ENCODE results near the gene ATAT1.
A peak's percentile ranks its signal among the peaks of the same experiment; 100 is the strongest.

Gene ATAT1

DNA sequence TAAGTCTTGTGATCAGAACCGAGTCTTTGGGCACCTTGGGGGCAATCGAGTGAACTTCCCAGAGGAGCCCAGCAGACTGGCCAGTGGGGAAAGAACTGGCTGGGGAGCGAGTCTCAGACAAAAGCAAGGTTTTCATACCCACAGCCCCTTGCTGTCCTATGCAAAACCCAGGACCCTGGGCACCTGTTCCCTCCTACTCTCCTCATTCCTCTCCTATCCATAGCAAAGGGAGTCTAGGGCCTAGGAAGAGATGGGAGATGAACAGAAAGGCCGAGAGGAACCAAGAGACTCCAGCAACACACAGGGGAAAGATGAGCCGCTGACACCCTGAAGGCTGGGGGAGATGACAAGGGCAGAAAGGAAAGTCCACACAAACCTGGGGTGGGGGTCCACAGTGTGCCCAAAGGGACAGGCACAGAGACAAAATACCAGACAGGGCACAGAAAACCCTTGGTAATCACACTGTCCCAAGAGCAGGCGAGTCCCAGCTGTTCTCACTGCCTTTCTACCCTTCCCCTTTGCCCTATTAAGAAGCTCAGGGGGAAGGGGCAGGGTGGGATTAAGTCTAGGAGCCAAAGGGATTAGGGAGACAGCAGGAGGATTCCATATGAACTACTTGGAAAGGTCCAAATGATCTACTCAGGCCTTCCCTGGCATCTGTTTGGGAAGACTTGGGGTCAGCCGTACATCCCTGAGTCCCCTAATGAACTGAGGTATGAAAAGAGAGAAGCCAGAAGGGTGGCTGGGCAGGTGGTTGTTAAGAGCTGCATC lies 53.3 kb downstream of the ATAT1 start:
- no peak for DNase-seq (ENCODE audit: low read depth)
- TF ChIP-seq CTCF (IDR thresholded peaks at IDR 0.05; ENCODE audit: low read depth, low read length, missing control alignments) = no peak
- H3K4me3 ChIP-seq (ENCODE audit: low read depth, low read length) = peak overlapping the region; percentile 75

GRCh38 chr6:30681766-30682142 lies 55.1 kb downstream of the ATAT1 start:
- no peak for TF ChIP-seq CTCF (IDR thresholded peaks at IDR 0.05; ENCODE audit: low read depth, low read length, missing control alignments)
- no peak for DNase-seq (ENCODE audit: low read depth)
- H3K4me3 ChIP-seq (ENCODE audit: low read depth, low read length) = peak overlapping the region; percentile 75

DNA sequence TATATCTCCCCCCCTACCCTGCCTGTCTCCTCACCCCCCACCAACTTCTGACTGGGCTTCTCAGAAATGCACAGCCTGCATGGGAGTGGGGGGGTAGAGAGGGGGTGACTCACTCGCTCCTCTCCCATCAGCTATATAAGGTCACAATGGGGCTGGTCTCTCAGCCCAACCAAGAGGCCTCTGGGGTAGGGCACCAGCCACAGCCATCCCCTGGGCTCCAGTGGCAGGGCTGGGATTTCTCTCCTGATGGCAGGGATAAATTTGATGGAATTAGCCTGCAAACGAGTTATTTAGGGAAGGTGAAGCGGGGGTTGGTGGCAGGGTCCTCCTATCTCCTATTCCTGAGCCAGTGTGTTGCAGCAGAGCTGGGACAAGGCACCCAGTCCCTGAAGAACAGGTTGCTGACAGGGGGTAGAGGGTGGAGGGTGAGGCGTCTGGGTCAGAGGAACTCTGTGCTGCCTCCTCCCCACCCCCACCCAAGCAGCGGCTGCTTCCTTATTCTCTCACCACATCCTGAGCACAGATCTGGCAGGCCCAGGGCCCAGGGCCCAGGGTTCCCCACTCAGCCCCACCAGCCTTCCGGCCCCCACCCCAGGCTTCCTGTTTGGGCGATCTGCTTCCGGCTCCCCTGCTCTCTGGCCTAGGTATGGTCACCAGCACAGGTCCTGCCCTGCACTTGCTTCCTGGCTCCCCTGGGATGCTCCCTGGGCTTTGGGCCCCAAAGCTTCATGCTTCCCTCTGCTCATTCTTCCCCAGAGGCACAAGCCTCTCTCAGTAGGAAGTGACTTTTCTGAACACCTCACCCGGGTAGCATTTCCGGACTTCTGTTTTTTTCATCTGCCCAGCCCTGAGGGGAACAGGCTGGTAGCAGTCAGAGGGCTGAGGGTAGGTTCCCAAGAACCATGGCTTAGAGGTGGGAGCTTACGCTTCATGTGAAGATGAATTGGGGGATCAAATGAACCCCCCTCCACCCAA lies 55.8 kb downstream of the ATAT1 start:
- peak; percentile 82 for DNase-seq (ENCODE audit: low read depth)
- peak overlapping the region; percentile 75 for H3K4me3 ChIP-seq (ENCODE audit: low read depth, low read length)
- TF ChIP-seq CTCF (IDR thresholded peaks at IDR 0.05; ENCODE audit: low read depth, low read length, missing control alignments) = no peak

GRCh38 chr6:30683183-30683979 lies 56.7 kb downstream of the ATAT1 start:
- DNase-seq (ENCODE audit: low read depth) = no peak
- H3K4me3 ChIP-seq (ENCODE audit: low read depth, low read length) = peak overlapping the region; percentile 75
- no peak for TF ChIP-seq CTCF (IDR thresholded peaks at IDR 0.05; ENCODE audit: low read depth, low read length, missing control alignments)

GRCh38 chr6:30683980-30684338 lies 57.3 kb downstream of the ATAT1 start:
- DNase-seq (ENCODE audit: low read depth) = no peak
- H3K4me3 ChIP-seq (ENCODE audit: low read depth, low read length) = peak overlapping the region; percentile 75
- TF ChIP-seq CTCF (IDR thresholded peaks at IDR 0.05; ENCODE audit: low read depth, low read length, missing control alignments) = no peak

DNA sequence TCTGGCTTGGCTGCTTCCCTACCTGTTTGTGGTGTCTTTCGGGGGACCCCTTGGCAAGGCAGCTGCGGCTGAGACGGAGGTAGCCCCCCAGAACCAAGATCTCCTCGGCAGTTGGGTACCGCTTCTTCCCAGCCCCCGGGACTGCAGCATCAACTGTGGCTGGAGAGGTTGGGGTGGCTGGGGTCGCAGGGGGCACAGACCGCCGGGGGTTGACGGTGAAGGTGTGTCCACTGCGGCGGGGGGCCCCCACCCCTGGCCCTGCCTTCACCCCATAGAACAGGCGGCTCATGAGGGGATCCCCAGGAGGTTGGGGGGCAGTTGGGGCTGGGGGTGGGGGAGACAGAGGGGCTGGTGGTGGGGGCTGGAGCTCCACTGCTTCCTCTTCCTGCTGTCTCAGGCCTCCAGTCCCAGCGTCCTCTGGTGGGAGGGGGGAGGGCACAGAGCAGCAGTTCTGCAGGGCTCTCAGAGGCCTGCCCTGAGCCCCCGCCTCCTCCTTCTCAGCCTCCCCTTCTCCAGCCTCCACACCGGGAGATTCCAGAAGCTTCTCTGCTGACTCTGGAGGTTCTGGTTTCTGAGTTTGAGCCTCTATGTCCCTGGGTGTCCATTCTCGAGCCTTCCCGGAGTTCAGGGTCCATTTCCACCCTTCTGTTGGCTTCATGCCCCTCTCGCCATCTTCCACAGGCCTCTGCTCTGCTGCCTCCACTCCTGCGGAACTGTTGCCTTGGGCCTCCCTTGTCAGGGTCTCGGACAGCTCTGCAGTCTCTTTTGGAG lies 57.9 kb downstream of the ATAT1 start:
- no peak for TF ChIP-seq CTCF (IDR thresholded peaks at IDR 0.05; ENCODE audit: low read depth, low read length, missing control alignments)
- DNase-seq (ENCODE audit: low read depth) = no peak
- peak overlapping the region; percentile 75 for H3K4me3 ChIP-seq (ENCODE audit: low read depth, low read length)
